K562 (cell line): ENCODE data around the gene NRG3. TPM values are rescaled to one million over a fixed set of nuclear protein-coding genes. Genes with fewer than 3 reads are reported as not detected.
"Not testable (repeated sequence)": the region's sequence is repeated elsewhere in the genome, so short reads cannot be mapped to it uniquely, and the experiment has no call there.

ENCODE experiments used
- ATAC-seq: fragments of 200-7000 bp; cut with Tn5 transposase; 3 replicates; pipeline ENCODE4 v1.9.1; 2020; ENCODE audit warnings: moderate library complexity
- BruUV-seq: library from RNA; stranded (reverse); fragments of 400-500 nt; replicated peaks from 2 replicates; lab custom pipeline; 2021; lab: Mats Ljungman, UMichigan
- CTCF ChIA-PET: fragments of 300-600 bp; formaldehyde crosslinking; extraction: SDS; loops from one replicate; lab custom pipeline; 2021; ENCODE audit warnings: low intra/inter-chr PET ratio; lab: Yijun Ruan, JAX
- POLR2A ChIA-PET: fragments of 300-600, 350-650 bp; sonication (Branson Sonifier 250); formaldehyde crosslinking; extraction: SDS; loops from one replicate; lab custom pipeline; 2021; ENCODE audit warnings: antibody characterized with exemption, inconsistent platforms; lab: Yijun Ruan, JAX
- DNase-seq, 4 experiments: peaks; one replicate each; pipeline versions ENCODE4 v3.0.0 to v3.0.0-alpha.2; 2011 to 2018; ENCODE audit warnings: low spot score in 3 of 4, mixed read lengths in 3 of 4; ENCODE audit errors: extremely low read depth in 1 of 4
- FAIRE-seq: peaks from 2 replicates; lab custom pipeline; 2011; peaks lifted over from hg19 to GRCh38; lab: Jason Lieb, UNC
- H2AFZ ChIP-seq: 2 replicates; pipeline ENCODE4 v1.6.0; 2011; ENCODE audit warnings: low read depth, low read length, control low read depth, inconsistent platforms
- H3K27ac ChIP-seq: fragments of 200-600 bp; 3 replicates; pipeline ENCODE4 v1.8.0; 2011; ENCODE audit warnings: low read depth, mild to moderate bottlenecking, control low read depth, inconsistent platforms, low read length, moderate library complexity, mixed read lengths; ENCODE audit errors: extremely low read depth
- H3K27me3 ChIP-seq, 2 experiments: fragments of 300-600 bp in 1 of 2; 2 replicates in 1 of 2; 3 replicates in 1 of 2; pipeline versions ENCODE4 v1.6.0 to v1.8.0; 2011; ENCODE audit warnings: inconsistent platforms in 2 of 2, low read length in 2 of 2, mild to moderate bottlenecking in 1 of 2, mixed read lengths in 1 of 2, moderate library complexity in 1 of 2; ENCODE audit not compliant: control insufficient read depth in 2 of 2, insufficient read depth in 2 of 2
- H3K36me3 ChIP-seq: fragments of 300-600 bp; 3 replicates; pipeline ENCODE4 v1.8.0; 2011; ENCODE audit warnings: mild to moderate bottlenecking, low read length, inconsistent platforms; ENCODE audit not compliant: control insufficient read depth, insufficient read depth
- H3K4me1 ChIP-seq, 2 experiments: fragments of 200-600 bp in 1 of 2; replicated peaks in 1 of 2; 2 replicates in 1 of 2; 3 replicates in 1 of 2; pipeline versions ENCODE4 v1.5.1 to v1.8.0; 2011; ENCODE audit warnings: inconsistent platforms in 2 of 2, low read length in 2 of 2, mild to moderate bottlenecking in 1 of 2, mixed read lengths in 1 of 2, moderate library complexity in 1 of 2; ENCODE audit not compliant: control insufficient read depth in 2 of 2, insufficient read depth in 2 of 2
- H3K4me2 ChIP-seq: 2 replicates; pipeline ENCODE4 v1.6.1; 2011; ENCODE audit warnings: low read length, control low read depth, inconsistent platforms, mixed read lengths; ENCODE audit not compliant: insufficient read depth
- H3K4me3 ChIP-seq: fragments of 200-600 bp; sonication (generic), shearing (Covaris generic); 2 replicates; pipeline ENCODE4 v1.5.1; 2016; ENCODE audit warnings: control low read depth, inconsistent platforms
- H3K79me2 ChIP-seq: fragments of 200-600 bp; 3 replicates; pipeline ENCODE4 v1.8.0; 2011; ENCODE audit warnings: low read length, inconsistent platforms; ENCODE audit not compliant: control insufficient read depth, insufficient read depth
- H3K9ac ChIP-seq, 2 experiments: 2 replicates each; pipeline versions ENCODE4 v1.6.0 to v1.6.1; 2011; ENCODE audit warnings: low read depth in 2 of 2, low read length in 2 of 2, control low read depth in 1 of 2, inconsistent platforms in 1 of 2, mild to moderate bottlenecking in 1 of 2, mixed read lengths in 1 of 2; ENCODE audit not compliant: insufficient read depth in 1 of 2
- H3K9me1 ChIP-seq: one replicate; pipeline ENCODE4 v1.6.0; 2011; ENCODE audit warnings: inconsistent platforms, mild to moderate bottlenecking, low read length, moderate library complexity; ENCODE audit not compliant: control insufficient read depth, insufficient read depth
- H3K9me3 ChIP-seq: replicated peaks from 2 replicates; pipeline ENCODE4 v1.5.1; 2011; ENCODE audit warnings: low read depth, low read length, inconsistent platforms; ENCODE audit not compliant: control insufficient read depth, insufficient read depth
- H4K20me1 ChIP-seq: replicated peaks from 2 replicates; pipeline ENCODE4 v1.6.1; 2011; ENCODE audit warnings: low read length, inconsistent platforms, mixed read lengths; ENCODE audit not compliant: control insufficient read depth, insufficient read depth
- POLR3A ChIP-seq: IDR thresholded peaks from 2 replicates; pipeline ENCODE4 v1.6.1; 2011; ENCODE audit warnings: borderline replicate concordance, mild to moderate bottlenecking, moderate library complexity; ENCODE audit not compliant: insufficient read length, insufficient read depth; ENCODE audit errors: extremely low read depth
- RB1 ChIP-seq: fragments of 450-650 bp; IDR thresholded peaks from 2 replicates; pipeline ENCODE4 v1.6.1; 2017; ENCODE audit warnings: low read depth, mild to moderate bottlenecking
- WGBS: fragments of 100-300 bp; shearing (Covaris generic); methylation state at CpG from one replicate; pipeline ENCODE4 v1.1.6; 2016; ENCODE audit warnings: low coverage, mixed read lengths; ENCODE audit not compliant: insufficient coverage; ENCODE audit errors: missing lambda C conversion rate; 5-methylcytosine and 5-hydroxymethylcytosine counted together
- in situ Hi-C: fragments of 300-500 bp; cut with MboI; formaldehyde crosslinking; loops from 4 replicates; pipeline ENCODE4 v1.15.0; 2018; ENCODE audit warnings: inconsistent platforms, mixed read lengths
- intact Hi-C: fragments of 100-400 bp; cut with micrococcal nuclease; formaldehyde crosslinking; loops from 2 replicates; pipeline ENCODE4 v1.14.2; 2022
- polyA plus RNA-seq, 8 experiments: library from polyadenylated mRNA; depleted of rRNA in 4 of 8; stranded (reverse) in 5 of 8; unstranded in 3 of 8; fragments of >200 nt; fragmentation: Nextera tagmentation in 2 of 8; fragmentation: Illumina TruSeq in 1 of 8; extraction: Ambion mirVana in 2 of 8; extraction: Trizol in 1 of 8; gene quantifications; 2 replicates each; pipeline versions ENCODE4 v1.2.1 to v1.2.3, GENCODE V29; 2011 to 2014; ENCODE audit warnings: inconsistent platforms in 1 of 8, missing spikeins in 1 of 8
- total RNA-seq, 7 experiments: library from RNA; depleted of rRNA in 6 of 7; stranded (reverse); fragments of >200 nt in 6 of 7; fragmentation: Illumina TruSeq in 2 of 7; extraction: Trizol in 2 of 7; gene quantifications; 2 replicates each; pipeline versions ENCODE4 v1.2.1 to v1.2.3, GENCODE V29; 2011 to 2021; ENCODE audit warnings: low replicate concordance in 1 of 7

NRG3 gene
- total and polyA plus RNA-seq, 9 of the 15 experiments (the other 6 are each of a cell fraction or from before 2014, with no cell fraction given), result not detected

GRCh38 chr10:82953909-82954308, 1078.9 kb downstream of the NRG3 start:
- no peak overlapping the region for H3K9ac ChIP-seq
- H3K9me3 ChIP-seq, result no peaks in the 10 kb centered on the region; the same call in 1 of the 2 replicates
- CTCF ChIA-PET, result no interaction called here
- no peak overlapping the region for H3K4me3 ChIP-seq
- no peaks in the 10 kb centered on the region for H3K27me3 ChIP-seq
- 0% methylated on average over 4 of the region's 4 CpGs for WGBS
- H3K79me2 ChIP-seq, result no peaks in the 10 kb centered on the region
- no peaks in the 10 kb centered on the region for H3K4me1 ChIP-seq
- intact Hi-C loops, result no loop called here
- no peaks in the 10 kb centered on the region for H3K36me3 ChIP-seq
- H3K9me1 ChIP-seq, result no peaks in the 10 kb centered on the region
- POLR2A ChIA-PET, result no interaction called here
- H3K4me2 ChIP-seq, result no peak overlapping the region
- H3K27ac ChIP-seq, result no peak overlapping the region
- no peak for DNase-seq
- H4K20me1 ChIP-seq, result no peaks in the 10 kb centered on the region
- no peak for ATAC-seq
- no peak for FAIRE-seq
- in situ Hi-C loops, result no loop called here
- no peak overlapping the region for H2AFZ ChIP-seq
- no peak for TF ChIP-seq RB1
- no peak for TF ChIP-seq POLR3A
- BruUV-seq, result no TSS peak

GRCh38 chr10:82960421-82961060, 1085.5 kb downstream of the NRG3 start:
- H3K27me3 ChIP-seq, H3K9ac ChIP-seq, POLR2A ChIA-PET, H3K4me3 ChIP-seq, BruUV-seq, H3K9me1 ChIP-seq, FAIRE-seq, H3K79me2 ChIP-seq, H3K9me3 ChIP-seq, ATAC-seq, H3K27ac ChIP-seq, H4K20me1 ChIP-seq, H3K4me1 ChIP-seq, in situ Hi-C loops, H2AFZ ChIP-seq, DNase-seq, H3K36me3 ChIP-seq, H3K4me2 ChIP-seq, intact Hi-C loops: not testable (repeated sequence)
- WGBS, result 1% methylated on average over 7 of the region's 7 CpGs
- CTCF ChIA-PET, result interaction anchor here (0.7 kb wide), 1 partner anchor 22 kb away, joined by 3 read pairs; no protein-coding TSS in a partner anchor
